22Rv1 (cell line): Measurements from ENCODE around the gene VWA1.

Source experiments
- H3K27ac ChIP-seq: fragments of 450-650 bp; 2 replicates; pipeline ENCODE4 v1.5.1; 2017
- CTCF ChIP-seq: fragments of 450-650 bp; IDR thresholded peaks from 2 replicates; pipeline ENCODE4 v1.5.1; 2017; ENCODE audit warnings: mild to moderate bottlenecking
- ZFX ChIP-seq: fragments of 450-650 bp; IDR thresholded peaks from 2 replicates; pipeline ENCODE4 v1.6.1; 2017; ENCODE audit warnings: antibody characterized with exemption, borderline replicate concordance

The VWA1 gene

DNA sequence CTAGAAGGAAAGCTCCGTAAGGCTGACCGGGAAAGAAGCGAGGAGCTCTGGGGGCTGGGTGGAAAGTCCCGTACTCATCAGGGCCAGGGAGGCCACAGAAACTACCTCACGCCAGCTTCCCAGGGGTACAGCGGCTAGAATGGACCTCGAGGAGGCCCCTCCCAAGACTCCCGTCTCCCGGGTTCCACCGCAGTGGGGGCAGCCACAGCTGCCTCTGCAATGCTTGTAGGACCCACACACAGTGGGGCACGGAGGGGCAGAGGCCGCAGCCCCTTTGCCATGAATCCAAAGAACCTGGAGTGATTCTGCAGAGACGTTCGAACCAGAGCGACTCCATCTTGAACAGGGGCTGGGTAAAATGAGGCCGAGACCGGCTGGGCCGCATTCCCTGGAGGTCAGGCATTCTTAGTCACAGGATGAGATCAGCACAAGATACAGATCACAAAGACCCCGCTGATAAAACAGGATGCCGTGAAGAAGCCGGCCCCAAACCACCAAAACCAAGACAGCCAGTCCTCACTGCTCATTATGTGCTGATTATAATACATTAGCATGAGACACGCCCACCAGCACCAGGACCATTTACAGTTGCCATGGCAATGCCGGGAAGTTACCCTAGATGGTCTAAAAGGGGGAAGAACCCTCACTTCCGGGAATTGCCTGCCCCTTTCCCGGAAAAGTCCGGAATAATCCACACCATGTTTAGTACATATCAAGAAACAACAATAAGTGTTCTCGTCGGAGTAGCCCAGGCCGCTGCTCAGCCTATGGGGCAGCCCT, 12.8 kb upstream of the VWA1 start:
- no peak overlapping the region for H3K27ac ChIP-seq
- no peak for TF ChIP-seq CTCF
- TF ChIP-seq ZFX = no peak

DNA sequence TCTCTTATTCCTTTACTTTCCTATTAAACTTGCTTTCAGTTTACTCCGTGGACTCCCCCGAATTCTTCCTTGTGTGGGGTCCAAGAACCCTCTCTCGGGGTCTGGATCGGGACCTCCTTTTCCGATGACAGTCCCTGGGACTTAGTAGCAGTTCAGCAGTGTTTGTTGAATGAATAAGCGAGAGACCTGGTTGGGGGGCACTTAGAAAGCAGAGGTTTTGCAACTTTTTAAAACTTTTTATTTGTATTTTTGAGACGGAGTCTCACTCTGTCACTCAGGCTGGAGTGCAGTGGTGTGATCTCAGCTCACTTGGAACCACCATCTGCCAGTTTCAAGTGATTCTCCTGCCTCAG, 12.3 kb upstream of the VWA1 start:
- TF ChIP-seq ZFX (no peak), CTCF (no peak)
- no peak overlapping the region for H3K27ac ChIP-seq

DNA sequence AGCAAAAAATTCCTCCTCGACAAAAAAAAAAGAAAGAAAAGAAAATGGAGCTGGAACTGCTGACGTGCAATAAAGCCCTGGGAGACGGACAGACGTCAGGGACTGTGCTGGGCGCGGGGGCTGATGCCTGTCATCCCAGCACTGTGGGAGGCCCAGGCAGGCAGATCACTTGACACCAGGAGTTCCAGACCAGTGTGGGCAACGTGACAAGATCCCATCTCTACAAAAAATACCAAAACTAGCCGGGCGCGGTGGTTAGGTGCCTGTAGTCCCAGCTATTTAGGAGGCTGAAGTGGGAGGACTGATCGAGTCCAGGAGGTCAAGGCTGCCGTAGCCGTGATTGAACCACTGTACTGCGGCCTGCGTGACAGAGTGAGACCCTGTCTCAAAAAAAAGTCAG, 10.8 kb upstream of the VWA1 start:
- H3K27ac ChIP-seq = no peak overlapping the region
- TF ChIP-seq CTCF (no peak), ZFX (no peak)

DNA sequence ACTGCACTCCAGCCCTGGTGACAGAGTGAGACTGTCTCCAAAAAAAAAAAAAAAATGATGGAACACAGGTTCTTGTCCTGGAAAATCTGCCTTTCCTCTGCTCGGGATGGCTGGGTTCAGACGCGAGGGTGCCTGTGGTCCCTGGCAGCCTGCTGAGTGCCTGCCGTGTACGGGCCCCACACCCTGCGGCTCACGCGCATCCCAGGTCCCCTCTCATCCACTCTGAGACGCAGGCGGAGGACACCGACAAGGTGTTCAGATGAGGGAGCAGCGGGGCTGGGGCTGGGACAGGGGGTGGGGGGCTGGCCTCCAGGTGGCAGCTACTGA, 10.1 kb upstream of the VWA1 start:
- no peak overlapping the region for H3K27ac ChIP-seq
- TF ChIP-seq CTCF = no peak
- no peak for TF ChIP-seq ZFX

- no peak overlapping the region for H3K27ac ChIP-seq
- no peak for TF ChIP-seq CTCF
- TF ChIP-seq ZFX = no peak
Observed at GRCh38 chr1:1425753-1426495, 9.6 kb upstream of the VWA1 start.

GRCh38 chr1:1426496-1427105, 8.9 kb upstream of the VWA1 start:
- H3K27ac ChIP-seq = no peak overlapping the region
- TF ChIP-seq CTCF (no peak), ZFX (no peak)
